Heart left ventricle (tissue), 16 donors: ENCODE data around the gene CYREN. TPM values are rescaled to one million over a fixed set of nuclear protein-coding genes. Genes with fewer than 3 reads are reported as not detected.

ENCODE experiments used
- ATAC-seq, 4 donors: fragments of 200-7000 bp; cut with Tn5 transposase; one replicate each; pipeline ENCODE4 v1.9.1; 2020 to 2022; ENCODE audit warnings: moderate library complexity in 4 of 4, mild to moderate bottlenecking in 3 of 4, moderate number of reproducible peaks in 1 of 4
- DNase-seq, 5 donors: peaks; one replicate each; pipeline ENCODE4 v3.0.0-alpha.2; 2020
- H3K27ac ChIP-seq, 12 donors: fragments of 200-600 bp; sonication (generic) in 4 of 12; one replicate each; pipeline versions ENCODE4 v1.5.0 to v1.8.0; 2016 to 2022; ENCODE audit warnings: mild to moderate bottlenecking in 2 of 12
- H3K27me3 ChIP-seq, 9 donors: fragments of 200-600 bp; sonication (generic) in 2 of 9; one replicate each; pipeline versions ENCODE4 v1.5.1 to v1.8.0; 2016 to 2022; ENCODE audit warnings: mild to moderate bottlenecking in 3 of 9
- H3K36me3 ChIP-seq, 9 donors: fragments of 200-600 bp; sonication (generic) in 2 of 9; one replicate each; pipeline versions ENCODE4 v1.5.0 to v1.8.0; 2018 to 2022; ENCODE audit warnings: mild to moderate bottlenecking in 2 of 9
- H3K4me1 ChIP-seq, 12 donors: fragments of 200-600 bp; sonication (generic) in 4 of 12; one replicate each; pipeline versions ENCODE4 v1.5.0 to v1.8.0; 2016 to 2022; ENCODE audit warnings: mild to moderate bottlenecking in 3 of 12
- H3K4me3 ChIP-seq, 12 donors: fragments of 200-600 bp; sonication (generic) in 4 of 12; one replicate each; pipeline versions ENCODE4 v1.5.0 to v1.8.0; 2017 to 2022; ENCODE audit warnings: mild to moderate bottlenecking in 9 of 12, moderate library complexity in 4 of 12
- H3K9me3 ChIP-seq, 12 donors: fragments of 200-600 bp; sonication (generic) in 4 of 12; one replicate each; pipeline versions ENCODE4 v1.5.0 to v1.8.0; 2016 to 2022; ENCODE audit warnings: mild to moderate bottlenecking in 1 of 12
- CTCF ChIP-seq, 12 donors: fragments of 200-600 bp; sonication (generic) in 4 of 12; IDR thresholded peaks; one replicate each; pipeline versions ENCODE4 v1.5.0 to v1.8.0; 2018 to 2022; ENCODE audit warnings: antibody characterized with exemption in 12 of 12, mild to moderate bottlenecking in 5 of 12
- POLR2A ChIP-seq, 2 donors: fragments of 450-650 bp; IDR thresholded peaks; one replicate each; pipeline ENCODE4 v1.6.1; 2017; ENCODE audit warnings: antibody characterized with exemption in 2 of 2, mild to moderate bottlenecking in 2 of 2, moderate library complexity in 2 of 2
- WGBS, 4 donors: extraction: QIAGEN DNeasy Blood & Tissue Kit in 2 of 4; methylation state at CpG; one replicate each; pipeline versions ENCODE4 v1.1.5 to v1.1.7; 2013 to 2018; 5-methylcytosine and 5-hydroxymethylcytosine counted together
- intact Hi-C, 10 donors: fragments of 100-400 bp; cut with DNase I; formaldehyde crosslinking; loops; one replicate each; pipeline versions ENCODE4 v1.11.1 to v1.14.2; 2022
- polyA plus RNA-seq, 2 donors: library from polyadenylated mRNA; stranded (reverse); fragments of 200-250 nt; gene quantifications; one replicate each; pipeline ENCODE4 v1.2.3, GENCODE V29; 2013
- total RNA-seq, 9 donors: library from RNA; depleted of rRNA in 2 of 9; stranded (reverse); fragments of >200 nt in 2 of 9; fragmentation: NEBNext Ultra II Directional in 3 of 9; extraction: Animal tissue kit (Norgen Biotek cat#: 25700) in 3 of 9; gene quantifications; one replicate each; pipeline versions ENCODE4 v1.1.0 to v1.2.4, GENCODE V29; 2016 to 2023
- donor health status: ischemic (EF 13 %, LVEDD 7.1; RV severe dilation, severe dysfunction).
- donor health status: healthy with polysubstance abuse.
- donor health status: DM: no; HTN: yes; CAD: no.
- donor health status: DM: no; HTN: no; CAD: no.
- donor health status: ischemic (EF 25% LVEDD 6.9; RV normal size, moderate dysfunction).
- donor health status: ischemic (EF 25% LVEDD 5.7; RV mildly dilated, moderate dysfunction).
- donor health status: healthy.
- donor health status: DM: yes; HTN: yes; CAD: no.
- donor health status: ischemic (EF 35%, LVEDD 5.7; RV mildly dilated, moderate dysfunction).
- donor health status: nonischemic (EF 11% LVEDD 7.7; RV severe dilation, severe dysfunction).
- donor health status: DM: yes; HTN: yes; CAD: no.
- donor health status: PGD.
- donor health status: ischemic (EF 29% LVEDD 5.4; RV normal size, mild dysfunction).
- donor health status: nonischemic (EF 23%, LVEDD 6.1; RV moderate dilation, normal function).

CYREN gene
- total and polyA plus RNA-seq, 11 donors, result 18.4 to 35.8 (median 24.9) TPM

GRCh38 chr7:135160098-135160857 is 10.2 kb downstream of the CYREN start:
- Histone ChIP-seq H3K27ac (peak overlapping the region; percentile 58 to 90 (median 78)), H3K4me3 (peak overlapping the region in 3 of 12 donors; percentile 5 to 21 (median 6)), H3K4me1 (peaks cover 27 to 74% (median 65%) of the 10 kb centered on the region in 12 donors), H3K36me3 (peaks cover 0 to 48% (median 10%) of the 10 kb centered on the region in 9 donors), H3K27me3 (no peaks in the 10 kb centered on the region), H3K9me3 (peaks cover 0 to 18% (median 14%) of the 10 kb centered on the region in 12 donors)
- TF ChIP-seq POLR2A (IDR thresholded peaks at IDR 0.05) (no peak), CTCF (IDR thresholded peaks at IDR 0.05) (no peak)
- ATAC-seq (peak; percentile 18 to 67 (median 36)), DNase-seq (no peak)
- intact Hi-C loops, result loop anchor here in 4 of 10 donors (2.0 to 10.0 kb wide), 4 partner anchors 13 to 475 kb away; partner anchors contain the start of genes CALD1 (in 2 of the 4) and AGBL3 (in 1 of the 4)
- WGBS, 4 donors, result 48 to 67% (median 58%) methylated on average over 5 of the region's 5 CpGs

- intact Hi-C loops, result loop anchor here in 4 of 10 donors (2.0 to 10.0 kb wide), 4 partner anchors 13 to 475 kb away; partner anchors contain the start of genes CALD1 (in 2 of the 4) and AGBL3 (in 1 of the 4)
- DNase-seq (no peak), ATAC-seq (no peak)
- Histone ChIP-seq H3K27ac (peak overlapping the region; percentile 58 to 90 (median 78)), H3K4me3 (peak overlapping the region in 3 of 12 donors; percentile 2 to 6 (median 5)), H3K9me3 (peaks cover 0 to 25% (median 15%) of the 10 kb centered on the region in 12 donors), H3K27me3 (no peaks in the 10 kb centered on the region), H3K36me3 (peaks cover 0 to 43% (median 4%) of the 10 kb centered on the region in 9 donors), H3K4me1 (peaks cover 26 to 67% (median 58%) of the 10 kb centered on the region in 12 donors)
- WGBS, 4 donors, result 71 to 80% (median 77%) methylated on average over 2 of the region's 2 CpGs
- TF ChIP-seq POLR2A (IDR thresholded peaks at IDR 0.05), result no peak
- TF ChIP-seq CTCF (IDR thresholded peaks at IDR 0.05), result no peak
Observed at GRCh38 chr7:135159359-135160085, 11.0 kb downstream of the CYREN start.

GRCh38 chr7:135158874-135159273 is 11.6 kb downstream of the CYREN start:
- Histone ChIP-seq H3K4me3 (no peak overlapping the region), H3K27me3 (no peaks in the 10 kb centered on the region), H3K9me3 (peaks cover 0 to 29% (median 15%) of the 10 kb centered on the region in 12 donors), H3K27ac (peak overlapping the region; percentile 11 to 90 (median 78)), H3K4me1 (peaks cover 22 to 64% (median 54%) of the 10 kb centered on the region in 12 donors), H3K36me3 (peaks cover 0 to 37% (median 0%) of the 10 kb centered on the region in 9 donors)
- intact Hi-C loops, result no loop called here
- ATAC-seq (peak in 2 of 4 donors; percentile 7 to 23), DNase-seq (no peak)
- WGBS, 4 donors, result 23 to 69% (median 40%) methylated on average over 6 of the region's 6 CpGs
- no peak for TF ChIP-seq CTCF (IDR thresholded peaks at IDR 0.05)
- no peak for TF ChIP-seq POLR2A (IDR thresholded peaks at IDR 0.05)
